C4-2B (cell line): ENCODE data around the gene TTC31.

Experiments
- ZFX ChIP-seq: fragments of 450-650 bp; IDR thresholded peaks from 2 replicates; pipeline ENCODE4 v1.6.1; 2017
- TF ChIP-seq, protein P1 (sequence below): fragments of 450-650 bp; conservative IDR thresholded peaks from 2 replicates; pipeline ENCODE4 v1.5.1; 2017; ENCODE audit warnings: mild to moderate bottlenecking

DNA sequence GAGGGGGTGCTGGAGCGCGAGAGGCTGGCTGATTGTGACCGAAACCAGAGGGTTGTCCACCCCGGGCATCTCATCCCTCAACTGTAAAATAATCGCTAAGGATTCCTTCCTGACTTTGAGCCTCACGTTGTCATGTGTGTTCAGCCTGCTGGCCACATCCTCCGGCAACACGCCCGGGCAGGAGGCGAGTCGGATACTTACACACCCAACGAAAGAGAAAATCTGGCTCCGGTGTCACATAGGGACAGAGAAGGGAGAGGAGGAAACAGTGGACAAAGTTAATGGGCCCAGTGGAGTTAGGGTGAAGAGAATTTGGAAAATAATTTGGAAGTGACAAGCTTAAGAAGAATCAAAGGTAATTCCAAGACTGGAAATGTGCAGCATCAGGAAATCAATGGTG, 33.8 kb downstream of the TTC31 start:
- TF ChIP-seq, protein P1, sequence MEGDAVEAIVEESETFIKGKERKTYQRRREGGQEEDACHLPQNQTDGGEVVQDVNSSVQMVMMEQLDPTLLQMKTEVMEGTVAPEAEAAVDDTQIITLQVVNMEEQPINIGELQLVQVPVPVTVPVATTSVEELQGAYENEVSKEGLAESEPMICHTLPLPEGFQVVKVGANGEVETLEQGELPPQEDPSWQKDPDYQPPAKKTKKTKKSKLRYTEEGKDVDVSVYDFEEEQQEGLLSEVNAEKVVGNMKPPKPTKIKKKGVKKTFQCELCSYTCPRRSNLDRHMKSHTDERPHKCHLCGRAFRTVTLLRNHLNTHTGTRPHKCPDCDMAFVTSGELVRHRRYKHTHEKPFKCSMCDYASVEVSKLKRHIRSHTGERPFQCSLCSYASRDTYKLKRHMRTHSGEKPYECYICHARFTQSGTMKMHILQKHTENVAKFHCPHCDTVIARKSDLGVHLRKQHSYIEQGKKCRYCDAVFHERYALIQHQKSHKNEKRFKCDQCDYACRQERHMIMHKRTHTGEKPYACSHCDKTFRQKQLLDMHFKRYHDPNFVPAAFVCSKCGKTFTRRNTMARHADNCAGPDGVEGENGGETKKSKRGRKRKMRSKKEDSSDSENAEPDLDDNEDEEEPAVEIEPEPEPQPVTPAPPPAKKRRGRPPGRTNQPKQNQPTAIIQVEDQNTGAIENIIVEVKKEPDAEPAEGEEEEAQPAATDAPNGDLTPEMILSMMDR, result no peak
- TF ChIP-seq ZFX, result no peak
